GM13977 (cell line): ENCODE data around the gene CHTF8.

Experiments
- DNase-seq: peaks from one replicate; pipeline ENCODE4 v3.0.0; 2012; ENCODE audit warnings: low spot score
- in situ Hi-C: fragments of 300-500 bp; cut with MboI; formaldehyde crosslinking; loops from one replicate; pipeline ENCODE4 v1.12.0; 2022; ENCODE audit warnings: low sequenced_read_pairs, low pct_unique_long_range_greater_than_20kb, mixed read lengths, inconsistent platforms; ENCODE audit not compliant: unreplicated experiment
- TF ChIP-seq, protein P1 (sequence below): IDR thresholded peaks from 2 replicates; pipeline ENCODE4 v1.5.1; 2012; ENCODE audit warnings: mild to moderate bottlenecking, control low read depth; ENCODE audit not compliant: insufficient read depth; ENCODE audit errors: extremely low read depth, missing control alignments

The CHTF8 gene

DNA sequence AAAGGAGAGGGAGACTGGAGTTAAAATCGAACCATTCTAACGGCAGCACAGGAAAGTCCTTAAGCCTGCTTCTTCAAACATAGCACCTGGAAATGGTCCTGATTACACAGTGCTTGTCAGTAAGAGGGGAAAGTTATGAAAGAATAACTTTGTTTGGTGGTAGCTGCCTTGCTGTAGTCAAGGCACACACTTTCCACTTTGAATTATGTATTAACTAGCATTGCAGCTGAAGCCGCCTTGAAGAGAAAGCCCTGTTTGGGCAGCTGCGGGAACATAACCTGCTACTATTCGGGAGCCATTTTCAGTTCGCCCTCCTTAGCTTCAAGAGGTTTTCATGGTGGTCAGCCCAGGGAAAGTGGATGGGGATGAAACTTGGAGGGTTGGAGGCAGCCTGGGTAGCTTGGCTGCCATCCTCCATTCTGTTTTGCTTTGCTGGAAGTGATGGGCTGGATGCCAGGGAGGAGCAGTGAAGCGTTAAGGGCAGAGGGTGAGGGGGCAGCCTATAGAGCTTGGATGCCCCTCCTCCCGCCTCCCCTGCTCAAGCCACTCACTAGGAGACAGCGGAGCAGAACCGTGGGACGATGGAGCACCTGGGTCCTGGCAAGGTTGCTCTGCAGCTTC lies 32.2 kb downstream of the CHTF8 start:
- TF ChIP-seq, protein P1, sequence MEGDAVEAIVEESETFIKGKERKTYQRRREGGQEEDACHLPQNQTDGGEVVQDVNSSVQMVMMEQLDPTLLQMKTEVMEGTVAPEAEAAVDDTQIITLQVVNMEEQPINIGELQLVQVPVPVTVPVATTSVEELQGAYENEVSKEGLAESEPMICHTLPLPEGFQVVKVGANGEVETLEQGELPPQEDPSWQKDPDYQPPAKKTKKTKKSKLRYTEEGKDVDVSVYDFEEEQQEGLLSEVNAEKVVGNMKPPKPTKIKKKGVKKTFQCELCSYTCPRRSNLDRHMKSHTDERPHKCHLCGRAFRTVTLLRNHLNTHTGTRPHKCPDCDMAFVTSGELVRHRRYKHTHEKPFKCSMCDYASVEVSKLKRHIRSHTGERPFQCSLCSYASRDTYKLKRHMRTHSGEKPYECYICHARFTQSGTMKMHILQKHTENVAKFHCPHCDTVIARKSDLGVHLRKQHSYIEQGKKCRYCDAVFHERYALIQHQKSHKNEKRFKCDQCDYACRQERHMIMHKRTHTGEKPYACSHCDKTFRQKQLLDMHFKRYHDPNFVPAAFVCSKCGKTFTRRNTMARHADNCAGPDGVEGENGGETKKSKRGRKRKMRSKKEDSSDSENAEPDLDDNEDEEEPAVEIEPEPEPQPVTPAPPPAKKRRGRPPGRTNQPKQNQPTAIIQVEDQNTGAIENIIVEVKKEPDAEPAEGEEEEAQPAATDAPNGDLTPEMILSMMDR = no peak
- DNase-seq = no peak
- in situ Hi-C loops = loop anchor here (25.0 kb wide), 1 partner anchor 388 kb away; no protein-coding TSS in a partner anchor

DNA sequence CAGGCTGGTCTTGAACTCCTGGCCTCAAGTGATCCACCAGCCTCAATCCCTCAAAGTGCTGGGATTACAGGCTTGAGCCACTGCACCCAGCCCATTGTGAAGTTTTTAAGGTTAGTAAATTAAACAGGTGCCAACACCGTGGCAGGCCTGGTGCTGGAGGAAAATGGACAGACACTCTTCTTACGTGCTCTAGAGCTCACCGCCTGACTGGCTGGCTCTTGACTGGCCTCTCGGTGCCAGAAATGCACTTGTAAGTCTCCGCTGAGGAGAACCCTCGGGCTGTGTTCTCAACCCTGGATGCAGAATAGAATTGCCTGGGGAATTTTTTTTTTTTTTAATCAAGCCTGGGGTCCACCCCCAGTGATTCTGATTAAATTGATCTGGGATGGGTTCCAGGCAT lies 37.2 kb downstream of the CHTF8 start:
- in situ Hi-C loops = no loop called here
- TF ChIP-seq, protein P1 = no peak
- no peak for DNase-seq

DNA sequence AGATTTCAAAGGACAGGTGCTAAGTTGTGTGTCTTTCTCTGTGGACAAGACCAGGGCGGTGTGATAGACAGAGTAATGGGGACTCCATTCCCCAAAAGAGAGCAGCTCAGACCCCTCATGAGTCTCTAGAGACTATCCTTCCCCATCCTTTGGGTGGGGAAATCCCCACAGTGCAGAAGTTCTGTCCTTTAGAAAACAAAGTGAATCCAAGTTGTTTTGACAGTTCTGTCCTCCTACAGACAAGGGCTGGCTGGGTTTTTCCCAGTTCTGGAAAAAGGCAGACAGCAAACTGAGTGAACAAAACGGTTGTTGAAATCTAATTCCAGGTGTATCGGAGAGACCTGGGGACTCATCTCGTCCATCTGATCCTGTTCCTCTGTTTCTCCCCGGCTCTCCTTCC lies 37.9 kb downstream of the CHTF8 start:
- DNase-seq = no peak
- in situ Hi-C loops = no loop called here
- TF ChIP-seq, protein P1 = no peak

DNA sequence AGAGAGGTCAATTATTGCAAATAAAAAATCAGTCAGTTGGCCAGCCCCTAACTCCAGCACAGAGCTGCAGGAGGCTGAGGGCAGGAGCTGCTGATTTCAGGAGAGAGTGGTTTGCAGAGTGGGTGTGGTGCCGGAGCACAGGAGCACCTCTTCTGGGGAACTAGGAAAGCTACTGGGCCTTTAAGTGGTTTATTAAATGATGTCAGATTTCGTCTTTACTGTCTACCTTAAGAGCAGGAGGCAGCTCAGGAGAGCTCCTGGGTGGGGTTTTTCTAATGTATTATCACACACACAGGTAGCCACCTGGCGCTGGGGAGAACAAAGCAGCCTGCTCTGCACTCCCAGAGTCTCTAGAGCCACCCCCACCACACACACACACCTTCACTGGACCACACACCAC lies 38.4 kb downstream of the CHTF8 start:
- DNase-seq = no peak
- in situ Hi-C loops = no loop called here
- TF ChIP-seq, protein P1 = no peak

DNA sequence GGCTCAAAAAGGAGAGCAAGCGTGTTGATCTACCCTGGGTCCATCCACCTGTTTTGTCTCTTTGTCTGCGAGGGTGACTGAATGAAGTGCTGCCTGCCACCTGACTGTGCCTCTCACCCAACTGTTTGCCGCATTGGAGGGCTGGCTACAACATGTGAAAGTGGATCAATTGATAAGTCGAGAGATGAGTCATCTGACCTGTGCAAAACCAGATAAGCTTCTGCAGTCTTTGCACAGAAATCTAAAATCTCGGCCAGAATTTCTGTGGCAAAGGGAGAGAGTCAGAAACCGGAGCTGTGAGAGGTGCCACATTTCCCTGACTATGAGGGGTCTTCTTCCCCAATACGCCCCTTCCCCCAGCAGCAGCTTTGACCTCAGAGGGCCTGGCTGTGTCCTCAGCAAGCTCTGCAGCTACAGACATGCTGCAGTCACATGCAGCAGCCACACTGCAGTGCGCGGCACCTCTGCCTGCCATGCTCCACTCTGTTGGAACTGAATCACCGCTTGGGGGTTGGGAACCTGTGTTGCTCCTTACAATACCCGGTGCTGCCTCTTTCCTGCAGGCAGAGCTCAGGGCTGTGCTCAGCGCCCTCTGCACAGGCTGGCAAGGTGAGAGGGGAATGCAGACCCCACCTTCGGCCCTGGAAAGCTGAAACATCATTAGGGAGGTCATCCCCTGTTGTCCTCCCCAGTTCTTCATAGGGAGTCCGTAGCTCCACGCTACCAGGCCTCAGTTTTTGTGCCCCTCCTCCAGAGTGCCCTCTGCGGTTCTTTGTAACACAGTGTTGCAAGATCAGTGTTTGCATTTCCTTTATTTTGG lies 43.1 kb downstream of the CHTF8 start:
- DNase-seq = peak; percentile 59
- TF ChIP-seq, protein P1 = no peak
- in situ Hi-C loops = no loop called here

DNA sequence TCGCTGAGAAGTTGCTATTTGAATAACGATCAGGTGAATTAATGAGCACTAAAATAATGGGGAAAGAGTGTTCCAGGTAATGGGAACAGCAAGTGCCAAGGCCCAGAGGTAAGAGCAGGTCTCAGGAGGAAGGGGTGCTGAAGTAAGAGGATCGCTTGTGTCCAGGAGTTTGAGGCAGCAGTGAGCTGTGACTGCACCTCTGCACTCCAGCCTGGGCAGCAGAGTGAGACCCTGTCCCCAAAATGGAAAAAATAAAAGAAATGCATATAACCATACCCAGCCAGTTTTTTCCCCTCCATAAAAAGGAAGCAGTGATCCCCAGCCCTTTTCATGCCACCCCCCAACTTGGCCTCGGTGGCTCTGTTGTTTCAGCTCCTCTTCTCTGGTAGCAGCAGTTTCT lies 43.7 kb downstream of the CHTF8 start:
- TF ChIP-seq, protein P1 = no peak
- no peak for DNase-seq
- in situ Hi-C loops = no loop called here
